Subcutaneous abdominal adipose tissue (tissue), 5 donors: ENCODE data around the gene MCCC1.
"Not testable (repeated sequence)": the region's sequence is repeated elsewhere in the genome, so short reads cannot be mapped to it uniquely, and the experiment has no call there.

ENCODE experiments used
- H3K27ac ChIP-seq: one replicate; pipeline ENCODE4 v1.7.0; 2013; ENCODE audit warnings: low read depth, mild to moderate bottlenecking, inconsistent platforms, low read length, moderate library complexity
- H3K27me3 ChIP-seq, 5 donors: one replicate each; pipeline ENCODE4 v1.7.0; 2013; ENCODE audit warnings: low read length in 5 of 5, inconsistent platforms in 1 of 5; ENCODE audit not compliant: control insufficient read depth in 5 of 5, insufficient read depth in 4 of 5
- H3K36me3 ChIP-seq, 5 donors: one replicate each; pipeline ENCODE4 v1.7.0; 2013; ENCODE audit warnings: low read length in 5 of 5; ENCODE audit not compliant: control insufficient read depth in 5 of 5, insufficient read depth in 5 of 5
- H3K4me1 ChIP-seq, 5 donors: one replicate each; pipeline ENCODE4 v1.7.0; 2013; ENCODE audit warnings: low read length in 5 of 5, mild to moderate bottlenecking in 3 of 5, moderate library complexity in 1 of 5; ENCODE audit not compliant: control insufficient read depth in 5 of 5, insufficient read depth in 5 of 5
- H3K4me3 ChIP-seq, 5 donors: one replicate each; pipeline ENCODE4 v1.7.0; 2013; ENCODE audit warnings: low read length in 5 of 5, low read depth in 1 of 5
- H3K9ac ChIP-seq, 5 donors: one replicate each; pipeline ENCODE4 v1.7.0; 2013; ENCODE audit warnings: low read length in 5 of 5, mild to moderate bottlenecking in 4 of 5, moderate library complexity in 3 of 5
- H3K9me3 ChIP-seq, 5 donors: one replicate each; pipeline ENCODE4 v1.7.0; 2013; ENCODE audit warnings: low read length in 5 of 5; ENCODE audit not compliant: control insufficient read depth in 5 of 5
- donor health status: healthy.
- donor health status: healthy.
- donor health status: healthy.
- donor health status: healthy.
- donor health status: healthy.

Gene MCCC1

DNA sequence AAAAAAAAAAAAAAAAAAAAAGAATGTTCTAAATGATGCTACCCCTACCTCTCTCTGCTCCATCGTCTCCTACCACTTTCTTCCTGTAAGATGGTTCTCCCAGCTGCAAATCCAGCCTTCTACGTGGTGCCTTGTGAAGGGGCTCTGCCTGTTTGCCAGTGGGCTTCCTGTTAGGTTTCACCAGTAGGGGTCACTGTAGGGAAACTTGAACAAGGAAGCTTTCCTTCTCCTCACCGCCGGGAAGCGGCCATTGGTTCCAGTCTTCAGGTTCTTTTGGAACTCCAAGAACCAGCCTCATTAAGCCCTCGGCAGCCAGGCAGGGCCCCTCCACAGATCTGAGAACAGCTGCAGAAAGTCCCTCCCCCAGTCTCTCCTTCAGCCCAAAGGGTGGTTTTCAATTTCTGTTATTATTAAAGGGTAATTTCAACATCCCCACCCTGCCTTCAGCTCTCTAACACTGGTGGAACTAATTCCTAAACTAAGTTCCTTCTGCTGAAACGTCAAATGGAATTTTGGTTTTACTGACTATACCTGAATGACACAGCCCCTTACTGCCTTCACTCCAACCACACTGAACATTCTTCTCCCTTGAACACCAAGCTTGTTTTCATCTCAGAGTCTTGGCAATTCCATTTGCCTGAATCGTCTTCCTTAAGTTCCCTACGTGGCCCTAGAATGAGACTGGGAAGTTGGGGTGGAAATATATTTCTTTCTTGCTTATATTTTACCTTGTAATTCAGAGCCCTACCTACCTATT, 13.5 kb downstream of the MCCC1 start:
- Histone ChIP-seq H3K27me3 (no peaks in the 10 kb centered on the region), H3K27ac (no peak overlapping the region), H3K4me1 (peaks cover 0 to 3% (median 0%) of the 10 kb centered on the region in 5 donors), H3K4me3 (no peak overlapping the region), H3K9me3 (no peaks in the 10 kb centered on the region), H3K9ac (no peak overlapping the region), H3K36me3 (peaks cover 41 to 85% (median 58%) of the 10 kb centered on the region in 5 donors)

DNA sequence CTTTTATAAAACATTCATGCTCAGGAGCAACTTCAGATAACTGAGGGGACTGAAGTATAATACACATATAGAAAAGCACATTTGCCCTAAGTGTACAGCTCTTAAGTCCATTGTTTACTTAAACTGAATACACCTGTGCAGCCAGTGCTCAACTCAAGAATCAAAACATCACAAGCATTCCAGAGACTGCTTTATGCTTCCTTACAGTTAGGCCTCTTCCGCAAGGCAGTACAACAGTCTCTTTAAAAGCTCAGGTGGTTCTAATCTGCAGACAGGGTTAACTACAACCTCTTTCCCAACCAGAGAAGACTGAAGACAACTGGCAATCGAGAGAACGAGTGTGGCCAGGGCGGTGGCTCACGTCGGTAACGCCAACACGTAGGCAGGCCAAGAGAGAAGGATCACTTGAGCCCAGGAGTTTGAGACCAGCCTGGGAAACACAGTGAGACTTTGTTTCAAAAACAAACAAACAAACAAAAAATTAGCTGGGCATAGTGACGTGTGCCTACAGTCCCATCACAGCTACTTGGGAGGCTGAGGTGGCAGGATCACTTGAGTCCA, 16.9 kb downstream of the MCCC1 start:
- H3K4me1 ChIP-seq = peaks cover 0 to 3% (median 0%) of the 10 kb centered on the region in 5 donors
- H3K27me3 ChIP-seq = no peaks in the 10 kb centered on the region
- no peaks in the 10 kb centered on the region for H3K9me3 ChIP-seq
- H3K4me3 ChIP-seq = no peak overlapping the region
- no peak overlapping the region for H3K27ac ChIP-seq
- H3K36me3 ChIP-seq = peaks cover 28 to 59% (median 45%) of the 10 kb centered on the region in 5 donors
- no peak overlapping the region for H3K9ac ChIP-seq

DNA sequence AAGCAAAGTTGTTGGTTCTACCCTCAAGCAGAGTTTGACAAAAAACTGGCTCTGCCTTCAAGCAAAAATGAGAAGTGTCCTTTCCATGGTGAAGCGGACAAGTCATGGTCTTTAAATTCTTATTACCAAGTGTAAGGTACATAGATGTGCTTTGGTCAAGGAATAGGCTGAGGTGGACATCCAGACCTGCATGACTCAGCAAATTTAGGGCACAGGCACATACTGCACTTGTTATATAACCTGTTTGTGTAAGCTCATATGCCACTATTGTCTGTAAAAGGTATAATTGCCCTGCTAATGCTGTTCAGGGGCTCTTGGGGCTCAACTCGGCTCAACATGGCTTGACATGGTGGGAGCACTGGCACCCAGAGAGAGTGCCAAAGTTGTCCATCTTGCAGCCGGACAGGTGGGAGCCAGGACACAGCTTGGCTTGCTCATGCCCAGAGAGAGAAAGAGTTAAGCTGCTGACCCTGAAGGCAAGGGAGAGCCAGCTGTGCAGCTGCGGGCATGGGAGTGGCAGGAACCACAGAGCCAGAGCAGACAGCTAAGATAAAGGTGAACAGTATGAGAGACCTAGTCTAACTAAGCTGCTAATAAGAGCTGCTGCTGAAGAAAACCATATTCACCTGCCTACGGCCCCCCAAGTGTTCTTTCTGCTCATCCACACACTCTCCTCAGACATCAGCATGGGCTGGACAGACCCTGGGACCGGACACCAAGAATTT, 17.7 kb downstream of the MCCC1 start:
- peaks cover 26 to 52% (median 39%) of the 10 kb centered on the region in 5 donors for H3K36me3 ChIP-seq
- peaks cover 0 to 3% (median 0%) of the 10 kb centered on the region in 5 donors for H3K4me1 ChIP-seq
- H3K27ac ChIP-seq = no peak overlapping the region
- no peaks in the 10 kb centered on the region for H3K9me3 ChIP-seq
- H3K9ac ChIP-seq = no peak overlapping the region
- H3K27me3 ChIP-seq = no peaks in the 10 kb centered on the region
- H3K4me3 ChIP-seq = no peak overlapping the region

DNA sequence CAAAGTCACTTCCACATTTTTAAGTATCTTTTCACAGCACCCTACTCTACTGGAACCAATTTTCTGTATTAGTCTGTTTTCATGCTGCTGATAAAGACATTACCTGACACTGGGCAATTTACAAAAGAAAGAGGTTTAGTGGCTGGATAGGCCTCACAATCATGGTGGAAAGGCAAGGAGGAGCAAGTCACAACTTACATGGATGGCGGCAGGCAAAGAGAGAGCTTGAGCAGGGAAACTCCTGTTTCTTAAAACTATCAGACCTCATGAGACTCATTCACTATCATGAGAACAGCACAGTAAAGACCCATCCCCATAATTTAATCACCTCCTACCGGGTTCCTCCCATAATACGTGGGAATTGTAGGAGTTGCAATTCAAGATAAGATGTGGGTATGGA, 18.7 kb downstream of the MCCC1 start:
- Histone ChIP-seq H3K9me3 (no peaks in the 10 kb centered on the region), H3K4me3 (no peak overlapping the region), H3K36me3 (peaks cover 22 to 42% (median 36%) of the 10 kb centered on the region in 5 donors), H3K9ac (no peak overlapping the region), H3K27ac (no peak overlapping the region), H3K4me1 (peaks cover 0 to 3% (median 0%) of the 10 kb centered on the region in 5 donors), H3K27me3 (no peaks in the 10 kb centered on the region)

DNA sequence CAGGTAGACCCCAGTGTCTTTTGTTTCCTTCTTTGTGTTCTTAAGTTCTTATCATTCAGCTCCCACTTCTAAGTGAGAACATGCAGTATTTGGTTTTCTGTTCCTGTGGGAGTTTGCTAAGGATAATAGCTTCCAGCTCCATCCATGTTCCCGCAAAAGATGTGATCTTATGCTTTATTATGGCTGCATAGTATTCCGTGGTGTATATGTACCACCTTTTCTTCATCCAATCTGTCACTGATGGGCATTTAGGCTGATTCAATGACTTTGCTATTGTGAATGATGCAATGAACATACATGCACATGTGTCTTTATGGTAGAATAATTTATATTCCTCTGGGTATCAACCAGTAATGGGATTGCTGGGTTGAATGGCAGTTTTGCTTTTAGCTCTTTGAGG, 24.4 kb downstream of the MCCC1 start:
- Histone ChIP-seq H3K4me1 (peaks cover 0 to 3% (median 0%) of the 10 kb centered on the region in 5 donors), H3K9ac (no peak overlapping the region), H3K36me3 (peaks cover 12 to 38% (median 21%) of the 10 kb centered on the region in 5 donors), H3K9me3 (no peaks in the 10 kb centered on the region), H3K4me3 (no peak overlapping the region), H3K27me3 (no peaks in the 10 kb centered on the region), H3K27ac (no peak overlapping the region)

DNA sequence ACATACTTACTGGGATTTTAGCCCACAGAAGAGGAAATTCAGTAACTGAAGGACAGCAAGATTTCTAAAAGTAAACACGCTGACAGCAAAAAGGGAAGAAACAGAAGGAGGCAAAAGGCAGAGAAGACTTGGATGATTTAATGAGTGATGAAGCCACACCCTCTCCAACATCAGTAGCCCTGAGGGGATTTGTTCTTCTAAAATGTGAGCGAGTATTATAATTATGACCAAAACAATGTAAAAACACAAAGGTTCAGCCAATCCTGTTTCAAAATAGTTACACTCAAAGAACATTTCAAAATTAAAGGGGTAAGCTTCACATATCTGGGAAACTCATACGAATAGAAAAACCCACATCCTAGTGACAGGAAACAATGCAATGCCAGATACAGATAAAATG, 25.0 kb downstream of the MCCC1 start:
- no peaks in the 10 kb centered on the region for H3K9me3 ChIP-seq
- peaks cover 0 to 3% (median 0%) of the 10 kb centered on the region in 5 donors for H3K4me1 ChIP-seq
- H3K27ac ChIP-seq = peak overlapping the region; percentile 33
- H3K9ac ChIP-seq = peak overlapping the region in 1 of 5 donors; percentile 4
- H3K4me3 ChIP-seq = no peak overlapping the region
- peaks cover 14 to 42% (median 25%) of the 10 kb centered on the region in 5 donors for H3K36me3 ChIP-seq
- H3K27me3 ChIP-seq = no peaks in the 10 kb centered on the region

DNA sequence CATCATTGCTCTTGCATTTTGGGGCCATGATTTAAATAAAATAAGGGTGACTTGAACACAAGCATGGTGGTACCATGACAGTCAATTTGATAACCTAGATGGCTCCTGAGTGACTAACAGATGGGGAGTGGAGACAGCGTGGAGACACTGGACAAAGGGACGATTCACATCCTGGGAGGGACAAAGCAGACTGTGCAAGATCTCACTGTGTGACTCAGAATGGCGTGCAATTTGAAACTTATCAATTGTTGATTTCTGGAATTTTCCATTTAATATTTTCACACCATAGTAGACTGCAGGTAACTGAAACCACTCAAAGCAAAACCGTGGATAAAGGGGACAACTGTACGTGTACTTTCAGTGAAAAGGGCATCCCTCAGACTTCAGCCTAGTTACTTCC, 25.5 kb downstream of the MCCC1 start:
- peaks cover 18 to 39% (median 27%) of the 10 kb centered on the region in 5 donors for H3K36me3 ChIP-seq
- H3K27ac ChIP-seq = peak overlapping the region; percentile 33
- no peaks in the 10 kb centered on the region for H3K27me3 ChIP-seq
- peak overlapping the region in 1 of 5 donors; percentile 4 for H3K9ac ChIP-seq
- no peaks in the 10 kb centered on the region for H3K9me3 ChIP-seq
- peaks cover 0 to 3% (median 0%) of the 10 kb centered on the region in 5 donors for H3K4me1 ChIP-seq
- H3K4me3 ChIP-seq = no peak overlapping the region

DNA sequence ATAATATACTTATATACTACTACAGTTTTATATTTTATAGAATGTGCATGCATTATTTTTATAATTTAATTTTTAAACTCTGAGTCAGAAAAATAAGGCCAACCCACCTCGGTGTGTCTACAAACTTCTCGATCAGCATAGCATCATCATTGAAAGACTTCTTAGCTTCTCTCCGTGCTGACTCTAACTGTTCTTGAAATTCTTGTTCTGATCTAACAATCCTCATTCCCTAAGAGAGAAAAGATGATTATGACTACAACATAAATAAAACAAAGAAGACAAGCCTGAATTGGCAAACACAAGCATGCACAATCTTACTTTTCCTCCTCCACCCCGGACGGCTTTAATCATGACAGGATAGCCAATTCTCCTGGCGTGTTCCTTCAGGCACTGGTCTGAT, 28.4 kb downstream of the MCCC1 start:
- Histone ChIP-seq H3K36me3 (peaks cover 22 to 43% (median 38%) of the 10 kb centered on the region in 5 donors), H3K9ac (no peak overlapping the region), H3K9me3 (no peaks in the 10 kb centered on the region), H3K27me3 (no peaks in the 10 kb centered on the region), H3K27ac (no peak overlapping the region), H3K4me3 (no peak overlapping the region), H3K4me1 (peaks cover 0 to 3% (median 0%) of the 10 kb centered on the region in 5 donors)

DNA sequence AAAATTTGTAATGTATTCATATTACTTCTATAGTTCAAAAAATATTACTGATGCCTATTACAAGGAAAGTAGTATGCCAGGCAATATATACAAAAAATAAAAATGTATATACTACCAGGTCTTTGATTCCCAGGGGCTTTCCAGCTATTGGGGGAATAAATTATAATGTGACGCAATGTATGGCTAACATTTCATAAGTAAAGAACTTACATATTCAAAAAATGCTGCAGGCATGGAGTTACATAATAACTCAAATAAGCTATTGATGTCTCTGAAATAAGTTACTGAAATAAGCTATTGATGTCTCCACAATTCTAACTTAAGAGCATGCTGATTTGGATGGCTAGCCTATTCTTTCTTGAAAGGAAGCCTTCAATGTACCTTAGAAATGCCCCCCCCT, 30.2 kb downstream of the MCCC1 start:
- H3K36me3 ChIP-seq = peaks cover 24 to 49% (median 43%) of the 10 kb centered on the region in 5 donors
- H3K4me1 ChIP-seq = peaks cover 0 to 3% (median 0%) of the 10 kb centered on the region in 5 donors
- H3K27ac ChIP-seq = no peak overlapping the region
- H3K9ac ChIP-seq = no peak overlapping the region
- H3K27me3 ChIP-seq = no peaks in the 10 kb centered on the region
- no peak overlapping the region for H3K4me3 ChIP-seq
- H3K9me3 ChIP-seq = no peaks in the 10 kb centered on the region

DNA sequence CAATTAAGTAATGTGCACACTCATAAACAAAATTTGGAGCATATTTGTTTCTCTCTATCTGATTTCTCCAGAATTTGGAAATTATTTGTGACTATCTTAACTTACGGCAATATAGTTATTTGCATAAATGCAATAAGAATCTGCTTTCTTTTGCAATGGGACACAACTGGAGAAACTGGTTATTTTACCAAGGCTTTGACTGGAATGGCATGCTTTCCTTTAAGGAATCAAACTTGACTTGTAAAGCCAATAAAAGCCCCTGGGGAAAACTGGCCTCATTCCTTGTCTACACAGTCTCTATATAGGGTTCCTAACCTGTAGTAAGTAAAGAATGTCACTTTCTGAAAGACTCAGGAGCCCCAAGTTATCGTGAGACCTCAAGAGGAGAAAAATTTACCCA, 32.4 kb downstream of the MCCC1 start:
- H3K4me3 ChIP-seq, H3K9ac ChIP-seq, H3K9me3 ChIP-seq, H3K27ac ChIP-seq, H3K4me1 ChIP-seq, H3K27me3 ChIP-seq: not testable (repeated sequence)
- peaks cover 24 to 56% (median 40%) of the 10 kb centered on the region in 5 donors for H3K36me3 ChIP-seq
